ENCODE results near the gene SLC16A3. TPM values are rescaled to one million over a fixed set of nuclear protein-coding genes. Genes with fewer than 3 reads are reported as not detected.

The SLC16A3 gene
- total and polyA plus RNA-seq, 11 donors = 6.5 to 56.0 (median 12.9) TPM

DNA sequence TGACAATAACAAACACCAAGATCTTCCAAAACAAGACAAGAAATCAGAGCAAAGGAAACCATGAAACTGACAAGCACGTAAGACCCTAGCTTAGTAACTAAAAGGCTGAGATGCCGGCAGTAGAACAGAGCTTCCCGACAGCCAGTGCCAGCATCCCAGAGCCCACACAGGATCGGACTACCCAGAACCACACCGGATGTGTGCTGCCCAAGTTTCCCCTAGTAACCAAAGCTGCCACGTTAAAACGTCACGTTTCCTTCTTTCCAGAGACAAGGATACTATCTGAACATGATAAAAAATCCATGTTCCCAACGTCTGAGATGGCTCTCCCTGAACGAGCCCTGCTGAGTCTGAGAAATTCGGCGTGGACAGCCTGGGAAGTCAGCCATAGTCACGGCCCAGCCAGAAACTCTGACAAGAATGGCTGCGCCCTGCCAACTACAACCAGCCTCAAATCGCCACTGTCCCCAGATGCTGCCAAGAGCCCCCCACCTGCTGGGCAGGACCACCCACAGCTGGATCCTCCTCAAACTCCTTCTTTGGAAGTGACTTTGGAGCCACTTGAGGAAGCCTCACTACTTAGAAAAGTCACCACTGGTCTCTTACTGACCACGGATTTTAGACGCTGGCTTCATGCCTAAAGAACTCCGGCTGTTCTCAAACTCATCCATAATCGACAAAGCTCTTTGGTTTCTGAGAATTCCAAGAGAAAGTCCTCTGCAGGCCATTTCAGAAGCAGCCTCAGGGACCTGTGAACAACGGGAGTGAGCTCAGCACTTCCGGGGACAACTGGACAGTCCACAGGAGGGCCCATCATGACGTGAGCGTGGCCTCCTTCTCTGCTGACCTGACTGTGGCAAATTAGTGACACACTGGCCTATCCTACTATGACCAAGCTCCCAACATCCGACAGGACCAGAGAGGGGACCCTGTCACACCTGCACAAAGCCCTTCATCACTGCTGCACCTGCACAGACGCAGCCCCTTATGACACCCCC is 32.9 kb upstream of the SLC16A3 start:
- TF ChIP-seq, protein P1, sequence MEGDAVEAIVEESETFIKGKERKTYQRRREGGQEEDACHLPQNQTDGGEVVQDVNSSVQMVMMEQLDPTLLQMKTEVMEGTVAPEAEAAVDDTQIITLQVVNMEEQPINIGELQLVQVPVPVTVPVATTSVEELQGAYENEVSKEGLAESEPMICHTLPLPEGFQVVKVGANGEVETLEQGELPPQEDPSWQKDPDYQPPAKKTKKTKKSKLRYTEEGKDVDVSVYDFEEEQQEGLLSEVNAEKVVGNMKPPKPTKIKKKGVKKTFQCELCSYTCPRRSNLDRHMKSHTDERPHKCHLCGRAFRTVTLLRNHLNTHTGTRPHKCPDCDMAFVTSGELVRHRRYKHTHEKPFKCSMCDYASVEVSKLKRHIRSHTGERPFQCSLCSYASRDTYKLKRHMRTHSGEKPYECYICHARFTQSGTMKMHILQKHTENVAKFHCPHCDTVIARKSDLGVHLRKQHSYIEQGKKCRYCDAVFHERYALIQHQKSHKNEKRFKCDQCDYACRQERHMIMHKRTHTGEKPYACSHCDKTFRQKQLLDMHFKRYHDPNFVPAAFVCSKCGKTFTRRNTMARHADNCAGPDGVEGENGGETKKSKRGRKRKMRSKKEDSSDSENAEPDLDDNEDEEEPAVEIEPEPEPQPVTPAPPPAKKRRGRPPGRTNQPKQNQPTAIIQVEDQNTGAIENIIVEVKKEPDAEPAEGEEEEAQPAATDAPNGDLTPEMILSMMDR (IDR thresholded peaks at IDR 0.05) = no peak
- no peak for TF ChIP-seq POLR2A (IDR thresholded peaks at IDR 0.05)
- no peaks in the 10 kb centered on the region for H3K27me3 ChIP-seq
- peak overlapping the region in 5 of 12 donors; percentile 9 to 57 (median 46) for H3K27ac ChIP-seq
- H3K4me1 ChIP-seq = peaks cover 0 to 5% (median 0%) of the 10 kb centered on the region in 12 donors
- intact Hi-C loops (cut with DNase I) = no loop called here
- no peak overlapping the region for H3K4me3 ChIP-seq
- WGBS, 4 donors = 73 to 80% (median 77%) methylated on average over 22 to 25 of the region's 25 CpGs
- no peak for DNase-seq
- peaks cover 0 to 62% (median 37%) of the 10 kb centered on the region in 9 donors for H3K36me3 ChIP-seq
- H3K9me3 ChIP-seq = no peaks in the 10 kb centered on the region
- ATAC-seq = peak in 3 of 4 donors; percentile 40 to 64 (median 56)

DNA sequence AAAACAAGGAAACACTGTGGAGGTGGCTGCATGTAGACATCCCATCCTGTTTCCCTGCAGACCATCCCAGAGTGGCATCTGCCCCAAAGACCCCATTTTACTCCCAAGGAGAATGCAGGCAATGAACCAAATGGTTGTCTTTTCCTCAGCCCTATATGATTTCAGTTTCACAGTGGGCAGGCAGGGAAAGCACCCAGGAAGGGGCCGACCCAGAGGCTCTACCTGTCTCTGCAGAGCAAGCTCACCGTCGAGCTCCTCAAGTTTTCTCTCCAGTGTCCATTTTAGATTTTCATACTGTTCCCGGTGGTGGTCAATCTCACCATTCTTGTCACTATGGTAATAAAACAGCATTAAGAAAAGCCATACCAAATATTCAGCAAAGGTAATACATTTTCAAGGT is 30.8 kb upstream of the SLC16A3 start:
- Histone ChIP-seq H3K27me3 (no peaks in the 10 kb centered on the region), H3K27ac (no peak overlapping the region), H3K4me1 (peaks cover 0 to 5% (median 0%) of the 10 kb centered on the region in 12 donors), H3K9me3 (no peaks in the 10 kb centered on the region), H3K4me3 (no peak overlapping the region), H3K36me3 (peaks cover 0 to 48% (median 24%) of the 10 kb centered on the region in 9 donors)
- no peak for DNase-seq
- TF ChIP-seq, protein P1 (IDR thresholded peaks at IDR 0.05) = no peak
- TF ChIP-seq POLR2A (IDR thresholded peaks at IDR 0.05) = no peak
- ATAC-seq = no peak
- 91 to 98% (median 94%) methylated on average over 4 of the region's 4 CpGs for WGBS, 4 donors
- intact Hi-C loops (cut with DNase I) = no loop called here

DNA sequence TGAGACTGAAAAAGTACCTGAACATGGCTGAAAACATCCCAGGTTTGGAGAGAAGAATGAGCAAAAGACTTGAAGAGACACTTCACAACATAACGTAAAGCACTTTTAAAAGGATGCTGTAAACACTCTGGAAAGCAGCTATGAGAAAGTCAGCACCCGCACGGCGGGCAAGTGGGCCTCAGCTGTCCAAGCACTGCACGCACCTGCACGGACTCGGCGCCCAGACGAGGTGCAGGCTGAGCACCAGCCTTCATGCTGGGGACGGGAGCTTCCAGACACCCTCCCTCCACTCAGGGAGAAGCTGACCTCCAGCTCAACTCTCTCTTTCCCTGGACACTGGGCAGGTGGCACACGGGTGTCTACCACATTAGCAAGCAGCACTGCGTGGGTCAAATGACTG is 29.3 kb upstream of the SLC16A3 start:
- ATAC-seq (no peak), DNase-seq (no peak)
- Histone ChIP-seq H3K36me3 (peaks cover 0 to 37% (median 15%) of the 10 kb centered on the region in 9 donors), H3K27me3 (no peaks in the 10 kb centered on the region), H3K9me3 (no peaks in the 10 kb centered on the region), H3K4me1 (peaks cover 0 to 5% (median 0%) of the 10 kb centered on the region in 12 donors), H3K4me3 (no peak overlapping the region), H3K27ac (no peak overlapping the region)
- no peak for TF ChIP-seq POLR2A (IDR thresholded peaks at IDR 0.05)
- TF ChIP-seq, protein P1 (IDR thresholded peaks at IDR 0.05) = no peak
- 89 to 95% (median 92%) methylated on average over 12 of the region's 12 CpGs for WGBS, 4 donors
- intact Hi-C loops (cut with DNase I) = no loop called here

DNA sequence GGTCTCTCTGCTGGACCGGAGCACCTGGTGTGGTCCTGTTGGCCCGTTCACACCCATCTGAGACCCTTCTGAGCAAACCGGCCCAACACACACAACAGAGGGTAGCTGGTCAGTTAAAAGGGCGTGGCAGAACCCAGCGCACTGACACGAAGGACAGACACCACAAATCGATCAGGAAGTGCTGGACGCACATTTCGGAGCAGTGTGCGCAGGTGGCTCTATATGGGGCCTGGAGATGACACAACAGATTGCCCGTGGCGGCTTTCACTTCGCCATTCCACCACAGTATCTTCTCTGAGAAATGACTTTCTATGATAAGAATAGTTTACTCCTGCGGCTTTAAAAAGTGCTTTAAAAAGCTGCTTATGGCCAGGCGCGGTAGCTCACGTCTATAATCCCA is 28.7 kb upstream of the SLC16A3 start:
- Histone ChIP-seq H3K4me3 (no peak overlapping the region), H3K36me3 (peaks cover 0 to 30% (median 9%) of the 10 kb centered on the region in 9 donors), H3K4me1 (peaks cover 0 to 8% (median 0%) of the 10 kb centered on the region in 12 donors), H3K27ac (peak overlapping the region in 1 of 12 donors; percentile 49), H3K27me3 (no peaks in the 10 kb centered on the region), H3K9me3 (no peaks in the 10 kb centered on the region)
- TF ChIP-seq POLR2A (IDR thresholded peaks at IDR 0.05) = no peak
- TF ChIP-seq, protein P1 (IDR thresholded peaks at IDR 0.05) = no peak
- DNase-seq (no peak), ATAC-seq (no peak)
- WGBS, 4 donors = 93 to 94% (median 94%) methylated on average over 15 to 17 of the region's 17 CpGs
- intact Hi-C loops (cut with DNase I) = loop anchor here in 4 of 10 donors (10.0 kb wide), 3 partner anchors 125 to 225 kb away; no protein-coding TSS in a partner anchor

All from heart left ventricle (tissue), 16 donors.